ENCODE data around the gene CLDN15.

The CLDN15 gene

DNA sequence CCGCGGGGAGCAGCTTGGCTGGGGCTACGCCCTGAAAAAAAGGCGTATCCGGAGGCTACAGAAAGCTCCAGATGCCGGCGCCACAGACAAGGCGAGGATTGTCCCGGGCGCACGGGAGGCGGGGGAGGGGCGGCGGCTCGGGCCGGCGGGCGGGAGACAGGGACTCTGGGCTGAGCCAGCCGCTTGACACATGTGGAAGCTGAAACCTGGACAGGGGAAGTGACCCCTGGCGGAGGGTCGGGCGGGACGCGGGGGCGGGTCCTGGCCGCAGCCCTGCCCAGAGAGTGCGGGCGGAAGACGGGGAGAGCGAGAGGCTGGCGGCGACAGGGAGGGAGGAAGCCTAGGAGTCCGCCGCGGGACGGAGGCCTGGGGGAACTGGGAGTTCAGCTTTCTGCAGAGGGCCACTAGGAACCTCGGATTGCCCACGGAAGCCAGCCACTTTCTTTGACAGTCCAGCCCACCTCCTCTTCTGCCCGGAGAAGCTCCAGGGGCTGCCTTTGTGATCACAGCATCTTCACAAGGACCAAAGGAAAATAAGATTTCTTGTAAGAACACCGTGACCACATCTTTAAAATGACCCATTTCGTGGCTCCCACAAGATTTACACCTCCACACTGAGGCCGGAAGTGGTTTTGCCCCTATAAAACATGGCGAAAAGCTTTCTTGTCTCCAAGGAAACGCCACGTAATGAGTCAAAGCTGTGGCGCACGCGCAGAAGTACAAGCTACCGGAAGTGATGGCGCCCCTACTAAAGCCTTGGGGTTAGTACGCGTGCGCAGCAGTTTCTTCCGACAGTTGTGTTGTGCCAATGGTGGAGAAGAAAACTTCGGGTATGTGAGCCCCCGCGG is 20.0 kb downstream of the CLDN15 start, which contains the start of the genes PLOD3 and ZNHIT1:
Gene PLOD3 (minus strand): TSS at position 194 of the 848 bp plus-strand sequence. CDS start 307 bp downstream, outside the sequence.
Gene ZNHIT1 (plus strand): TSS at position 778 of the 848 bp plus-strand sequence. CDS start 31 bp downstream, at position 809.
- DNase-seq (ENCODE audit: low spot score) = peak; percentile 96
- Histone ChIP-seq H3K27ac (peak within 1 kb of the TSS; percentile 81 to 97), H3K4me3 (peak within 1 kb of the TSS; percentile 93)
- TF ChIP-seq, protein P1, sequence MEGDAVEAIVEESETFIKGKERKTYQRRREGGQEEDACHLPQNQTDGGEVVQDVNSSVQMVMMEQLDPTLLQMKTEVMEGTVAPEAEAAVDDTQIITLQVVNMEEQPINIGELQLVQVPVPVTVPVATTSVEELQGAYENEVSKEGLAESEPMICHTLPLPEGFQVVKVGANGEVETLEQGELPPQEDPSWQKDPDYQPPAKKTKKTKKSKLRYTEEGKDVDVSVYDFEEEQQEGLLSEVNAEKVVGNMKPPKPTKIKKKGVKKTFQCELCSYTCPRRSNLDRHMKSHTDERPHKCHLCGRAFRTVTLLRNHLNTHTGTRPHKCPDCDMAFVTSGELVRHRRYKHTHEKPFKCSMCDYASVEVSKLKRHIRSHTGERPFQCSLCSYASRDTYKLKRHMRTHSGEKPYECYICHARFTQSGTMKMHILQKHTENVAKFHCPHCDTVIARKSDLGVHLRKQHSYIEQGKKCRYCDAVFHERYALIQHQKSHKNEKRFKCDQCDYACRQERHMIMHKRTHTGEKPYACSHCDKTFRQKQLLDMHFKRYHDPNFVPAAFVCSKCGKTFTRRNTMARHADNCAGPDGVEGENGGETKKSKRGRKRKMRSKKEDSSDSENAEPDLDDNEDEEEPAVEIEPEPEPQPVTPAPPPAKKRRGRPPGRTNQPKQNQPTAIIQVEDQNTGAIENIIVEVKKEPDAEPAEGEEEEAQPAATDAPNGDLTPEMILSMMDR (IDR thresholded peaks at IDR 0.05) = no peak

DNA sequence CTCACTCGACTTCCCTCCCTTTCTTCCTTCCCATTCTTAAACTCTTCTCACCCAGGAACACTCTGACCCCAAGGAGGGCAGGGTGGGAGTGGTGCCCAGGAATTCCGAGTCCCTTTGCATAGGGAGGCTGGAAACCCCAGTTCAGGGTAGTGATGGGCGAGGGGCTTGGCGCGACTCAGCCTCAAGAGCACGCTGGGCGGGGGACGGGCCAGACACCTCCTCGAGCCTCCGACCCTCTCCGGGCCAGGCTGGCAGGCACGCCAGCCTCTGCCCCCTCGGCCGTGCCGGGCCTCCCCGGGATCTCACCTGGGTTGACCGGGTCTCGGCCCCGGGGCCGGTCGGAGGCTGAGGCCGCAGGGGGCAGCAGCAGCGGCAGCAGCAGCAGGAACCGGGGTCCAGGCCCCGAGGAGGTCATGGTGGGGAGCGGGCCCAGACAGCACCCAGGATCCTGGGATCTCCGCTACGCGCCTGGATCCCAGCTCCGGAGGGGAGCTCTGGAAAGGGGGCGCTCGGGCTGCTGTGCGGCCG is 20.7 kb downstream of the CLDN15 start:
- peak overlapping the region; percentile 81 to 97 for H3K27ac ChIP-seq
- no peak for DNase-seq (ENCODE audit: low spot score)
- TF ChIP-seq, protein P1 (IDR thresholded peaks at IDR 0.05) = no peak
- H3K4me3 ChIP-seq = peak overlapping the region; percentile 93

DNA sequence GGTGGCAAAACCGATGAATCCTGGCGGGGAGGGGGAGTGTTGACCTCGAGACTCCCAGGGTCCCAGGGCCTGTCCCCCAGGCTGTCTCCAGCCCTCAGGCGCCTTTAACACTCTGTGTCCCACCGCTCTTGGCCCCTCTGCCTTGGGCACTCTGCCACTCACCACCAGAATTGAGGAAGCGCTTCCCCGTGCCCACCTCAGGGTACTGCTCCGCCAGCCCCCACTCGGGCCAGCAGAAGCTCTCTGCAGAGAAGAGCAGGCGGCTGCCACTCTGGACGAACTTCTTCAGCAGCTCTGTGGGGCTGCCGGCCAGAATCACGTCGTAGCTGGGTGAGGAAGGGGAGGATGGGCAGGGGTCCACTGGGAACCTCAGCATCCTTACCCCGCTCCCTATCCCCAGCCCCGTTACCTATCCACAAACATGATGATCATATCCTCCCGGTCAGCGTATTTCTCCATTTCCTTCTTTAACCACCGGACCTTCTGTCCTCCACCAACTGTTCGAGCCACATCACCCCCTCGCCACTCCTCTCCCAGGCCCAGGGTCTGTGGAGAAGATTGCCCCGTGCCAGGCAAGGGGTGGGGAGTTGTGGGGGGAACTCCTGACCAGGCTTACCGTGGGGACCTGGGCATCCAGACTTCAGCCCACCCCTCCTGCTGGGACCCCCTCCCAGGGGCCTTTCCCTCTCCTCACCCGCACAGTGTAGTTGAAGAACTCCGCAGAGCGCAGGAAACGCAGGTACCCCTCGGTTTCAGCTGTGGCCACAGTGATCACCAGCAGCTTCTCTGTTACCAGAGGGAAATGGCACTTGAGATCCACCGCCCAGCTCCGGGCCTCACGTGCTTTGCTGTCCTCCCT is 21.4 kb downstream of the CLDN15 start:
- Histone ChIP-seq H3K27ac (peak overlapping the region in 1 of 2 donors; percentile 97), H3K4me3 (peak overlapping the region; percentile 93)
- TF ChIP-seq, protein P1 (IDR thresholded peaks at IDR 0.05) = no peak
- DNase-seq (ENCODE audit: low spot score) = no peak

DNA sequence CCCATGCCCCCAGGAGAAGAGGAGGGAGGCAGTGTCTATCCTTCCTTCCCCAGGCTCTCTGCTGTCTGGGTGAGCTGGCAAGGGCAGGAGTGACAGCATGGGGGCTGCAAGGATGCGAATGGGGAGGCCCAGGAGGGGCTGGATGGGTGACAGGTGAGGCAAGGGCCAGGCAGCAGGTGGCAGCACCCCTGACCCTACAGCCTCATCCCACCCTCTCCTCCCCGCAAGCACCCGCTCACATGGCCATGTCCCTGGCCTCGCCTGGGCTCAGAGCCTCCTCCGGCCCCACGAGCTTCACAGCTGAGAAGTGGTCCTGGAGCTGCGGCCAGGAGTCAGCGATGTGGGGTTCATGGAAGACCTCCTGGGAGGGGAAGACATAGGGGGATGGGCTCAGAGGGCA is 25.6 kb downstream of the CLDN15 start:
- no peak overlapping the region for H3K27ac ChIP-seq
- DNase-seq (ENCODE audit: low spot score) = no peak
- H3K4me3 ChIP-seq = no peak overlapping the region
- TF ChIP-seq, protein P1 (IDR thresholded peaks at IDR 0.05) = no peak

DNA sequence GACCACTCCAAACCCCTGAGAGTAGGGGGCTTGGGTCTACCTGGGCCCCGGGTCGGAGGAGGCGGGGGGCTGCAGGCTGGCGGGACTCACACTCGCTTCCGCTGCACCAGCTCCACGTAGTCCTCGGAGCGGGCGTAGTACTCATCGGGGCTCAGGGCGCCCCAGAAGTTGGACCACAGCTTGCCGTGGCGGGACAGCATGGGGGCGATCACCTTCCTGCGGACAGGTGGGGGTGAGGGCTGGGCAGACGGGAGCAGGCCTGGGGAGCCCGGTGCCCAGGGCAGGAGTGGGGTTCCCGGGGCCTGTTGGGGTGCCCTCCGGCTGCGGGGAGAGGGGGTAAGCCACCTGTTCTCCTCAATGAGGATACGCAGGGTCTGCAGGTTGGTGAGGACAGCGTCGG is 26.1 kb downstream of the CLDN15 start:
- TF ChIP-seq, protein P1 (IDR thresholded peaks at IDR 0.05) = no peak
- DNase-seq (ENCODE audit: low spot score) = no peak
- Histone ChIP-seq H3K27ac (no peak overlapping the region), H3K4me3 (no peak overlapping the region)

DNA sequence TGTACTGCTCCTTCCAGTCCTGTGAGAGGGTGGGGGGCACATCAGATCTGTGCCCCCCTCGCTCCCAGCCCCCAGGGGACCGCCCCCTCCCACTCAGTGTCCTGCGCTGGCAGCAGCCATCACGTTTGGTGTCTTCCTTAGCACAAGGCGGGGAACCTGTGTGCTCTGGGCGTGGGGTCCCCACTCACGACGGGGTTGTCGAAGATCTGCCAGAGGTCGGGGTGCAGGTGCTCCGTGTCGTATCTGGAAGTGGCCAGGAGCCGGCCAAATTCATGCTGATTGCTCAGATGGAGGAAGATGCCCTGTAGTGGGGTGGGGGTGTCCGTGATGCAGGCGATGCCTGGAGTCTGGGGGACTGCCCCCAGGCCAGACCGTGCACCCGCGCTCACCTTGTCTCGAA is 27.5 kb downstream of the CLDN15 start:
- H3K27ac ChIP-seq = no peak overlapping the region
- TF ChIP-seq, protein P1 (IDR thresholded peaks at IDR 0.05) = no peak
- DNase-seq (ENCODE audit: low spot score) = no peak
- H3K4me3 ChIP-seq = no peak overlapping the region
